ENCODE results near the gene CALML6.

Gene CALML6

GRCh38 chr1:1893291-1893985, 21.6 kb upstream of the CALML6 start:
- peak overlapping the region; percentile 98 for H3K27ac ChIP-seq
- no peak for TF ChIP-seq CTCF (conservative IDR thresholded peaks at IDR 0.05)

- H3K27ac ChIP-seq, result peak overlapping the region; percentile 98
- TF ChIP-seq CTCF (conservative IDR thresholded peaks at IDR 0.05), result no peak
These were observed 21.1 kb upstream of the CALML6 start for GRCh38 chr1:1893997-1894353.

GRCh38 chr1:1894354-1895059, 20.6 kb upstream of the CALML6 start:
- no peak for TF ChIP-seq CTCF (conservative IDR thresholded peaks at IDR 0.05)
- H3K27ac ChIP-seq, result peak overlapping the region; percentile 98

- no peak for TF ChIP-seq CTCF (conservative IDR thresholded peaks at IDR 0.05)
- peak overlapping the region; percentile 98 for H3K27ac ChIP-seq
These were observed 20.0 kb upstream of the CALML6 start for GRCh38 chr1:1895060-1895418.

- TF ChIP-seq CTCF (conservative IDR thresholded peaks at IDR 0.05), result no peak
- peak overlapping the region; percentile 98 for H3K27ac ChIP-seq
These were observed 19.4 kb upstream of the CALML6 start for GRCh38 chr1:1895456-1896336.

GRCh38 chr1:1898246-1898933, 16.7 kb upstream of the CALML6 start:
- no peak overlapping the region for H3K27ac ChIP-seq
- TF ChIP-seq CTCF (conservative IDR thresholded peaks at IDR 0.05), result no peak
